Astrocyte of the spinal cord (primary cell): ENCODE measurements around the gene USH1C.

Experiments
- DNase-seq: peaks from one replicate; pipeline ENCODE4 v3.0.0; 2011; ENCODE audit warnings: low read depth, low spot score
- H3K4me3 ChIP-seq: 2 replicates; pipeline ENCODE4 v1.5.1; 2011; ENCODE audit warnings: low read depth, mild to moderate bottlenecking, low read length, moderate library complexity
- in situ Hi-C: cut with HindIII; loops from 2 replicates; pipeline ENCODE4 v1.10.0; 2017; ENCODE audit warnings: low sequenced_read_pairs
- TF ChIP-seq, protein P1 (sequence below): IDR thresholded peaks from 2 replicates; pipeline ENCODE4 v1.5.1; 2012; ENCODE audit warnings: low read depth, mild to moderate bottlenecking, low read length, inconsistent platforms

USH1C gene

DNA sequence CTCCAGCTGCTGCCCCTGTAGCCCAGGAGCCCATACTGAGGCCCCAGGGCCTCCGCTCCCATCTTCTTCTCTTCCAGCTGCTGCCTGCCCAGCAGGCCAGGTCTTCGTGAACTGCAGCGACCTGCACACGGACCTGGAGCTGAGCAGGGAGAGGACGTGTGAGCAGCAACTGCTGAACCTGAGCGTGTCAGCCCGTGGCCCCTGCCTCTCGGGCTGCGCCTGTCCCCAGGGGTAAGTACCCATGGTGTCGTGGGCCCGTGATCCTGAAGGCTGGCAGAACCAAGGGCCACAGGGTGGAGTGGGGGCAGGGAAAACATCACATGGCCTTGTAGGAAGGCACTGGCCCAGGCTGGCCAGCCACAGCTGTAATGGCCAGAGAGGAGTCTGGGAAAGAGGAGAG lies 34.1 kb upstream of the USH1C start:
- DNase-seq, result no peak
- TF ChIP-seq, protein P1, sequence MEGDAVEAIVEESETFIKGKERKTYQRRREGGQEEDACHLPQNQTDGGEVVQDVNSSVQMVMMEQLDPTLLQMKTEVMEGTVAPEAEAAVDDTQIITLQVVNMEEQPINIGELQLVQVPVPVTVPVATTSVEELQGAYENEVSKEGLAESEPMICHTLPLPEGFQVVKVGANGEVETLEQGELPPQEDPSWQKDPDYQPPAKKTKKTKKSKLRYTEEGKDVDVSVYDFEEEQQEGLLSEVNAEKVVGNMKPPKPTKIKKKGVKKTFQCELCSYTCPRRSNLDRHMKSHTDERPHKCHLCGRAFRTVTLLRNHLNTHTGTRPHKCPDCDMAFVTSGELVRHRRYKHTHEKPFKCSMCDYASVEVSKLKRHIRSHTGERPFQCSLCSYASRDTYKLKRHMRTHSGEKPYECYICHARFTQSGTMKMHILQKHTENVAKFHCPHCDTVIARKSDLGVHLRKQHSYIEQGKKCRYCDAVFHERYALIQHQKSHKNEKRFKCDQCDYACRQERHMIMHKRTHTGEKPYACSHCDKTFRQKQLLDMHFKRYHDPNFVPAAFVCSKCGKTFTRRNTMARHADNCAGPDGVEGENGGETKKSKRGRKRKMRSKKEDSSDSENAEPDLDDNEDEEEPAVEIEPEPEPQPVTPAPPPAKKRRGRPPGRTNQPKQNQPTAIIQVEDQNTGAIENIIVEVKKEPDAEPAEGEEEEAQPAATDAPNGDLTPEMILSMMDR, result no peak
- H3K4me3 ChIP-seq, result no peak overlapping the region
- in situ Hi-C loops, result no loop called here

DNA sequence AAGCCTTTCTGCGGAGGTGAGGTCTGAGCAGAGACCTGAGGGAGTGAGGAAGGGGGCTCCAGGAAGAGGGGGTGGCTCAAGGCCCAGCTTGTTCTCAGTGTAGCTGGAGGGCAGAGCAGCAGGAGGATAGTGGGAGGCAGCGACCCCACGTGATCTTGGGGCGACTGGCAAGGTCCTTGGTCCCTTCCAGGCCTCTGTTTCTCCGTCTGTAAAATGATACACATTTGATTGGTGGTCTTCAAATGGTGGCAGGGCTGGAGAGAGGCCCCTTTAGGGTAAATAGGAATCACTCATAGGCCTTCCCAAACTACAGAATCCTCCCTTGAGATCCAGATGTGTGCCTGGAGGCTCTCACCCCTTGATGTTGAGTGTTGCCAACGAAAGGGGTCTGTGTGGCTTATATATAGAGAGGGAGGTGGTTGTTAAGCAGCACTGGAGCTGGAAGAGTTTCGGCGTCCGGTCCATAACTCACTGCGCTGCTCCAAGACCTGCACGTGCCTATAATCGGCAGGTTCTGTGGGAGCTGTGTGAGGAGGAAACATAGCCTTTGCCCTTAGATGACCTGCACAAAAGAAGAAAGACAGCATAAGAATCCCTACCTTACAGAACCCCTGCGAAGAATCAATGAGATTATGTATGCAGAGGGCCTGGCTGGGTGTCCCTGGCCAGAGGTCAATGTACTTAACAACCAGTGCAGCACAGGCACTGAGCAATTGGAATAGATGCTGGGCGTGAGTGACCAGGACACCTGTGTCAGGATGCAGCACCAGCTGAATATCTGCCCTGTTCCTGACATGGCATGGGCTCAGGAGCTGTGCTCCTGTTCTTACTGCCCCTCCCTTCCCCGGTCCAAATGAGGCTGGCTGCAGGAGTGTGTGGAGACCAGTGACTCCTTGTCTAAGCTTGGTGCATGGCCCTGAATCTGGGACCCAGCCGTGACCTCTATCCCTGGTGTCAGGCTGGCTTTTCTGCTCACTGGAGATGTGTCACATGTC lies 31.5 kb upstream of the USH1C start:
- no peak for DNase-seq
- TF ChIP-seq, protein P1, result no peak
- no peak overlapping the region for H3K4me3 ChIP-seq
- in situ Hi-C loops, result no loop called here

DNA sequence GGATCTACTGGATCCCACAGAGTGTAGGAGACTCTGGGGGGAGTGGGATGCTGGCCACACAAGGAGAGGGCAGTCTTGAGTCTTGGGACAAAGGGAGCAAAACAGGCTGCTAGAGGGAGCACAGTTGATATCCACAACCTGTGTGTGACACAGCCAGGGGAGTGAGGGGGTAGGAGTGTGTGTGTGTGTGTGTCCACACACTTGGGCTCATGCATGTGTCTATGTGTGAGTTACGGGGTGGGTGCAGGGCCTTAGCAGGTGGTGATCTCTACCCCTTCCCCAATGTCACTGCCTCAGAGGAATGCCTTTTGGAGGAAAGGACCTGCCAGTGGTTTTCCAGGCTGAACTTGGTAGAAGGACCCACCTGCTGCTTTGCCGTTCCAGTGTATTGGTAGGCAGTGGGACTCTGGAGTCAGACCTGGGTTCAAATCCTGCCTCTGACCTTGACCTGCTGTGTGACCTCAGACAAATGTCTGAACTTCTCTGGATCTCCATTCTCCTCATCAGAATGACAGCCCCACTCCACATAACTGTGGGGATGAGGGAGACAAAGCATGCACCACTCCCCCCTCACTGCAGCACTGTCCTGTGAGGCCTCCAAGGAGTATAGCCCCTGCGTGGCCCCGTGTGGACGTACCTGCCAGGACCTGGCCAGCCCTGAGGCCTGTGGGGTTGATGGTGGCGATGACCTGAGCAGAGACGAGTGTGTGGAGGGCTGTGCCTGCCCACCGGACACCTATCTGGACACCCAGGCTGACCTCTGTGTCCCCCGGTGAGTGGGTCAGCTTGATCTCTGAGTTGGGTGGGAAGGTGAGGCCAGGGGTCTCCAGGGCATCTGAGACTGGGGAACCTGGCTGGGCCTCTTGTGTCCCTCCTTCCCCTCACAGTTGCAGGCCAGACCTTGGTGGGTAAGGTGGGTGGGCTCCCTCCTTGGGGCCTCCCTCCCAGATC lies 30.2 kb upstream of the USH1C start:
- in situ Hi-C loops, result no loop called here
- H3K4me3 ChIP-seq, result no peak overlapping the region
- TF ChIP-seq, protein P1, result no peak
- no peak for DNase-seq

GRCh38 chr11:17573526-17573925 lies 29.3 kb upstream of the USH1C start:
- DNase-seq, result no peak

DNA sequence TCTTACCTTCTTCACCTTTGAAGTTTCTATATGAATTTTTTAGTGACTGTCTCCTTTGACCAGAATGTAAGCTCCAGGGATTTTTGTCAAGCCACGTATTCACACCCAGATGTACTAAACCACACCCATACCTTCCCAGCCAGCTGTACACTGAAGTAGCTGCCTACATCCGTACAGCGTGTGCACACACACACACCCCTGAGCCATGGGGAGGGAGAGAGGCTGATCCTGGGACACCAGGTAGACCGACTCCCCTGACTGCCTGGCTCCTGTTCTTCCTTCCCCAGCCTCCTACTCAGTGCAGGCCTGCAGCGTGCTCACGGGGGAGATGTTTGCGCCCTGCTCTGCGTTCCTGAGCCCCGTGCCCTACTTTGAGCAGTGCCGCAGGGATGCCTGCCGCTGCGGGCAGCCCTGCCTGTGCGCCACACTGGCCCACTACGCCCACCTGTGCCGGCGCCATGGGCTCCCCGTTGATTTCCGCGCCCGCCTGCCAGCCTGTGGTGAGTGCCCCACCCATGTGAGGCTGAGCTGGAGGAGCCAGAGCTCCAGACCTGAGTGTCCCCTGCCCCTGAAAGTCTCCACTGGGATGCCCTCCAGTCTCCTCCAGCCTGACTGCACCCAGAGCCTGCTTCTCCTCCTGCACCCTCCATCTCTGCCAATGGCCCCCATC lies 28.7 kb upstream of the USH1C start:
- in situ Hi-C loops, result no loop called here
- no peak overlapping the region for H3K4me3 ChIP-seq
- no peak for DNase-seq
- TF ChIP-seq, protein P1, result no peak

More at GRCh38 chr11:17573526-17573925, 29.3 kb upstream of the USH1C start:
- TF ChIP-seq, protein P1, result no peak
- H3K4me3 ChIP-seq, result no peak overlapping the region
- in situ Hi-C loops, result no loop called here

DNA sequence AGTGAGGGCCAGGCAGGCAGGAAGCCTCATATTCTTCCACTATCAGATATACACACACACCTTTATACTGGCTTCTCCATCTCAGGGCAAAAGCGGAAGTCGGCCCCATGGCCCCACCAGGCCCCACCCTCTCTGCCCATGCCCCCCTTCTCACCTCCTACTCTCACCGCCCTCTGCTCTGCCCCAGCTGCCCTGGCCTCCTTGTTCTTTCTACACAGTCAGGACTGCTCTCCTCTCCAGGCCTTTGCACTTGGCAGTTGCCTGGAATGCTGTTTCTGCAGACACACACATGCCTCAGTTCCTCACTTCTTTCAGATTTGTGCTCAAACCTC lies 28.1 kb upstream of the USH1C start:
- in situ Hi-C loops, result no loop called here
- TF ChIP-seq, protein P1, result no peak
- DNase-seq, result no peak
- H3K4me3 ChIP-seq, result no peak overlapping the region
